Spleen (tissue), 11 donors: ENCODE results near the gene MGMT. TPM values are rescaled to one million over a fixed set of nuclear protein-coding genes. Genes with fewer than 3 reads are reported as not detected.
A peak's percentile ranks its signal among the peaks of the same experiment; 100 is the strongest.

Experiments
- DNase-seq: peaks from one replicate; pipeline ENCODE4 v3.0.0-alpha.2; 2020
- H3K27ac ChIP-seq, 8 donors: fragments of 200-600 bp; sonication (generic) in 7 of 8; 1 replicate in 4 of 8; 2 replicates in 4 of 8; pipeline versions ENCODE4 v1.5.0 to v1.8.0; 2016 to 2021; ENCODE audit warnings: inconsistent platforms in 4 of 8, mild to moderate bottlenecking in 4 of 8, moderate library complexity in 1 of 8
- H3K27me3 ChIP-seq, 7 donors: fragments of 200-600 bp; sonication (generic) in 6 of 7; replicated peaks in 1 of 7; 1 replicate in 4 of 7; 2 replicates in 3 of 7; pipeline versions ENCODE4 v1.5.0 to v1.8.0; 2016 to 2021; ENCODE audit warnings: inconsistent platforms in 3 of 7, mild to moderate bottlenecking in 1 of 7
- H3K36me3 ChIP-seq, 6 donors: fragments of 200-600 bp; sonication (generic) in 5 of 6; 1 replicate in 4 of 6; 2 replicates in 2 of 6; pipeline versions ENCODE4 v1.5.0 to v1.8.0; 2016 to 2021; ENCODE audit warnings: inconsistent platforms in 2 of 6
- H3K4me1 ChIP-seq, 6 donors: fragments of 200-600 bp; sonication (generic) in 5 of 6; 1 replicate in 3 of 6; 2 replicates in 3 of 6; pipeline versions ENCODE4 v1.5.0 to v1.8.0; 2016 to 2021; ENCODE audit warnings: inconsistent platforms in 3 of 6
- H3K4me3 ChIP-seq, 8 donors: fragments of 200-600 bp; sonication (generic) in 7 of 8; 1 replicate in 4 of 8; 2 replicates in 4 of 8; pipeline versions ENCODE4 v1.5.0 to v1.8.0; 2016 to 2021; ENCODE audit warnings: inconsistent platforms in 4 of 8, mild to moderate bottlenecking in 4 of 8, moderate library complexity in 2 of 8
- H3K9me3 ChIP-seq, 8 donors: fragments of 200-600 bp; sonication (generic) in 7 of 8; 1 replicate in 4 of 8; 2 replicates in 4 of 8; pipeline versions ENCODE4 v1.5.0 to v1.8.0; 2016 to 2021; ENCODE audit warnings: inconsistent platforms in 4 of 8
- POLR2A ChIP-seq, 3 donors: fragments of 450-650 bp; IDR thresholded peaks; one replicate each; pipeline ENCODE4 v1.5.1; 2017; ENCODE audit warnings: antibody characterized with exemption in 3 of 3, mild to moderate bottlenecking in 1 of 3
- POLR2AphosphoS5 ChIP-seq, 3 donors: sonication (generic); formaldehyde crosslinking; IDR thresholded peaks; one replicate each; pipeline ENCODE4 v1.5.1; 2017; ENCODE audit warnings: antibody characterized with exemption in 3 of 3
- WGBS, 5 donors: extraction: QIAGEN DNeasy Blood & Tissue Kit in 3 of 5; methylation state at CpG; one replicate each; pipeline versions ENCODE4 v1.1.5 to v1.1.7; 2013 to 2018; 5-methylcytosine and 5-hydroxymethylcytosine counted together
- intact Hi-C: fragments of 100-400 bp; cut with DNase I; formaldehyde crosslinking; loops from one replicate; pipeline ENCODE4 v1.15.0; 2023; ENCODE audit warnings: low total_unique reads
- polyA plus RNA-seq, 3 donors: library from polyadenylated mRNA; stranded (reverse); fragments of 200-250 nt; gene quantifications; one replicate each; pipeline ENCODE4 v1.2.1, GENCODE V29; 2013
- total RNA-seq, 7 donors: library from RNA; depleted of rRNA in 3 of 7; stranded (reverse); fragments of >200 nt in 3 of 7; fragmentation: NEBNext Ultra II Directional in 4 of 7; extraction: Animal tissue kit (Norgen Biotek cat#: 25700) in 4 of 7; gene quantifications; one replicate each; pipeline versions ENCODE4 v1.1.0 to v1.2.1, GENCODE V29; 2016 to 2021
- TF ChIP-seq, protein P1 (sequence below), 11 experiments: fragments of 200-600 bp in 7 of 11; fragments of 450-650 bp in 4 of 11; sonication (generic) in 4 of 11; IDR thresholded peaks in 8 of 11; conservative IDR thresholded peaks in 3 of 11; 1 replicate in 7 of 11; 2 replicates in 4 of 11; pipeline versions ENCODE4 v1.4.0 to v1.8.0; 2016 to 2021; ENCODE audit warnings: antibody characterized with exemption in 11 of 11, inconsistent platforms in 4 of 11, mild to moderate bottlenecking in 1 of 11
- donor health status: healthy with polysubstance abuse.
- donor health status: DM: no; HTN: no; CAD: no; lungs with moderate emphysema.
- donor health status: DM: no; HTN: no; CAD: no.
- donor health status: Bipolar disorder and iron deficiency.
- donor health status: healthy.
- donor health status: DM: no; HTN: no; CAD: no.
- donor health status: DM: yes; HTN: yes; CAD: no.

Gene MGMT
- total and polyA plus RNA-seq, 10 donors = 14.3 to 33.4 (median 21.7) TPM

DNA sequence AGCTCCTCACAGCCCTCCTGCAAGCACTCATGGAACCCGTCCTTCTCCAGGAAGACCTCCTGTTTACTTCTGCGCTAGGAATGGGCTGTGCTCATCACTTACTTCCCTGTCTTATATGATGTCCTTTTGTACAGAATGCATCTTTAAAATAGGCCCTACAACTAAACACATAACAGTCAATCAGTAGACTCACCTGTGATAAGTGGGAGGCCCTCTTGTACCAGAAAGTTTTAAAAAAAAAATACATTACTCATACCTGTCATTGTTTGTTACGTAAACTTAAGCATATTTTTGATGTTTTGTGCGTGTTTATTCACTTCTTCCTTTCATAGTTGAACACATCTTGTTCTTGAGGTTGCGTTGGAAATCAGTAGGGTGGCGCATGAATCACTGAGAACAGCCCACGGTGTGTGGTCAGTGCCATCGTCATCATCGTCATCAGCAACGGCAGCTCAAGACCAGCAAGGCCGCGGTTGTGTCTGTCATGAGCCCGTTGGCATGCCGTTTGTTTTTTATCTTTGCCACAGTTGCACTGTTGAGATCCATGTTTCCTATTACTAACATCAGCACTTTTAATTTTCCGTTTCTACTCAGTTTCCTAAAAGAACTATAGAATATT, 232.8 kb downstream of the MGMT start:
- peaks cover 0 to 11% (median 2%) of the 10 kb centered on the region in 6 donors for H3K4me1 ChIP-seq
- no peaks in the 10 kb centered on the region for H3K27me3 ChIP-seq
- TF ChIP-seq, protein P1, sequence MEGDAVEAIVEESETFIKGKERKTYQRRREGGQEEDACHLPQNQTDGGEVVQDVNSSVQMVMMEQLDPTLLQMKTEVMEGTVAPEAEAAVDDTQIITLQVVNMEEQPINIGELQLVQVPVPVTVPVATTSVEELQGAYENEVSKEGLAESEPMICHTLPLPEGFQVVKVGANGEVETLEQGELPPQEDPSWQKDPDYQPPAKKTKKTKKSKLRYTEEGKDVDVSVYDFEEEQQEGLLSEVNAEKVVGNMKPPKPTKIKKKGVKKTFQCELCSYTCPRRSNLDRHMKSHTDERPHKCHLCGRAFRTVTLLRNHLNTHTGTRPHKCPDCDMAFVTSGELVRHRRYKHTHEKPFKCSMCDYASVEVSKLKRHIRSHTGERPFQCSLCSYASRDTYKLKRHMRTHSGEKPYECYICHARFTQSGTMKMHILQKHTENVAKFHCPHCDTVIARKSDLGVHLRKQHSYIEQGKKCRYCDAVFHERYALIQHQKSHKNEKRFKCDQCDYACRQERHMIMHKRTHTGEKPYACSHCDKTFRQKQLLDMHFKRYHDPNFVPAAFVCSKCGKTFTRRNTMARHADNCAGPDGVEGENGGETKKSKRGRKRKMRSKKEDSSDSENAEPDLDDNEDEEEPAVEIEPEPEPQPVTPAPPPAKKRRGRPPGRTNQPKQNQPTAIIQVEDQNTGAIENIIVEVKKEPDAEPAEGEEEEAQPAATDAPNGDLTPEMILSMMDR (IDR thresholded peaks at IDR 0.05 in 8 of 11, conservative IDR thresholded peaks at IDR 0.05 in 3 of 11) = no peak
- TF ChIP-seq POLR2AphosphoS5 (IDR thresholded peaks at IDR 0.05) (no peak), POLR2A (IDR thresholded peaks at IDR 0.05) (no peak)
- no peak overlapping the region for H3K4me3 ChIP-seq
- 71 to 83% (median 80%) methylated on average over 15 of the region's 15 CpGs for WGBS, 5 donors
- H3K36me3 ChIP-seq = peaks cover 0 to 11% (median 0%) of the 10 kb centered on the region in 6 donors
- H3K27ac ChIP-seq = peak overlapping the region in 1 of 8 donors; percentile 20
- H3K9me3 ChIP-seq = no peaks in the 10 kb centered on the region
- intact Hi-C loops = no loop called here
- no peak for DNase-seq

DNA sequence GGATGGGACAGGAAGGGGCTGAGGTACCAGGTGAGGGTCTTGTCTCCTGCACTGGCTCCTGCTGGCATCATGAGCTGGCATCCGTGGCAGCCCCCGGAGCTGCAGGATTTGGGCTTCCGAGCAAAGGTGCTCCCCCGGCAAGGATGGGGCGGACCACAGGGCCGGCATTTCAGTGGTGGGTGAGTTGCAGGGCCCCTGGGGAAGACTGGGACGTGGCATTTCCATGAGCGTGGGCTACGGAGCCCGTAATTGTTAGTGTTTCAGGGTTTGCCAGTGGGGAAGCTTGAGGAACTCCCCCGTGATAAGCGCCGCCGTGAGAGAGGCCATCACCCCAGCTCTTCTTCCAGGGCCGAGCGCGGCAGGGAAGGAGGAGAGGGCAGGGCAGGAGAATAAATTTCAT, 235.6 kb downstream of the MGMT start:
- H3K4me3 ChIP-seq = no peak overlapping the region
- 96 to 99% (median 97%) methylated on average over 15 to 17 of the region's 17 CpGs for WGBS, 5 donors
- H3K27ac ChIP-seq = no peak overlapping the region
- intact Hi-C loops = no loop called here
- TF ChIP-seq POLR2AphosphoS5 (IDR thresholded peaks at IDR 0.05) (no peak), POLR2A (IDR thresholded peaks at IDR 0.05) (no peak)
- TF ChIP-seq, protein P1 (IDR thresholded peaks at IDR 0.05 in 8 of 11, conservative IDR thresholded peaks at IDR 0.05 in 3 of 11) = no peak
- H3K9me3 ChIP-seq = no peaks in the 10 kb centered on the region
- peaks cover 0 to 11% (median 0%) of the 10 kb centered on the region in 6 donors for H3K4me1 ChIP-seq
- H3K27me3 ChIP-seq = no peaks in the 10 kb centered on the region
- no peak for DNase-seq
- H3K36me3 ChIP-seq = peaks cover 0 to 36% (median 0%) of the 10 kb centered on the region in 6 donors

DNA sequence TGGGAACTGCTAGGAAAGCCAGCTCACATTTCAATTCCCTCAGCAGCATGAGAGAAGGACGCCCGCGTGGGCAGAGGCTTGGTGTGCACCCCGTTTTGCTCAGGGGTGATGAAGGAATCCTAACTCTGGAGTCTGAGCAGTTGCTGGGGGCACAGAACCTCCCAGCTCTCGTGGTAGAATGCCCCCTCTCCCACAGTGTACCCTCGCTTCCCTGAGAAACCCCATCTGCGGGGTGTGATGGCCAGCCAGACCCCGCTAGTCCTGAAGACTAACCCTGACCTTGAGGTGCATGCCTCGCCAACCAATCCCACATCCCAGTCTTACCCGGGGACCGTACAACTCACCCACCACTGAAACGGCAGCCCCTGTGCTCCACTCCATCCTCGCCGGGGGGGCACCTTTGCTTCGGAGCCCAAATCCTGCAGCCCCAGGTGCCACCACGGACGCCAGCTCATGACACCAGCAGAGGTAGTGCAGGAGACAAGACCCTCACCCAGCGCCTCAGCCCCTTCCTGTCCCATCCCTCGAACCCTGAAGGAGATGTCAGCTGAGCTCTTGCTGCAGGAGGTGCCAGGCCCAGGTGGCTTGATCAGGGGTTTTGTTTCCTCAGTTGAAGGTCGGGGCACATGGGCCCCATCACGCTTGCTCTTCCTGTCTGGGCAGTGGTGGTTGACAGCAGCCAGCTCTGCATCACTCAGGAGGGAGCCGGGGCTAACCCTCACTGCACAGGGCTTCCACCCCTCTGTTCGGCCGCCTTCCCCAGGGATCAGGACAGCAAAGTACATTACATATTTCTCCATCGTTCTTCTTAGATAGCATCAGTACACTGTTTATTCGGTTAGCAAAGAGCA, 236.5 kb downstream of the MGMT start:
- no peak for TF ChIP-seq POLR2A (IDR thresholded peaks at IDR 0.05)
- TF ChIP-seq, protein P1 (IDR thresholded peaks at IDR 0.05 in 8 of 11, conservative IDR thresholded peaks at IDR 0.05 in 3 of 11) = no peak
- no peak for TF ChIP-seq POLR2AphosphoS5 (IDR thresholded peaks at IDR 0.05)
- Histone ChIP-seq H3K36me3 (peaks cover 0 to 45% (median 2%) of the 10 kb centered on the region in 6 donors), H3K4me1 (peaks cover 0 to 11% (median 0%) of the 10 kb centered on the region in 6 donors), H3K4me3 (no peak overlapping the region), H3K27me3 (no peaks in the 10 kb centered on the region), H3K9me3 (no peaks in the 10 kb centered on the region), H3K27ac (no peak overlapping the region)
- DNase-seq = no peak
- 68 to 71% (median 71%) methylated on average over 15 to 26 of the region's 26 CpGs for WGBS, 5 donors
- intact Hi-C loops = no loop called here

DNA sequence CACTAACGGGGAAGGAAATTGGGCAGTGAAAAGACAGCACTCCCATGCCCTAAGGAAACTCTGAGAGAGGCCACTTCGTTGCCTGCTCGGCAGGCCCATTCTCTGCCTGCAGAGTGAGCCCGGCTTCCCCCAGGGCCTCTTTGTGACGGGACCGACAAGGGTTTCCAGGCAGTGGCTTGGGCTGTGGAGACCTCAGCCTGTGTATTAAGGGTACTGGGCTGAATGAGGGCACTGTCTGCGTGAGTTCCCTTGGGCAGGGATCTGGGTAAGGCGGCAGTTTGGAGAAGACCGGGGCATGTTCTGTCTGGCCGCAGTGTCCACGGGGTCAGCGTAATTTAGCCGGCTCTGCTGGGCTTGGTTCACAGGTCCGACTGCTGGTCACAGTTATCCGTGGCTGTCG, 237.2 kb downstream of the MGMT start:
- H3K36me3 ChIP-seq = peaks cover 0 to 52% (median 7%) of the 10 kb centered on the region in 6 donors
- WGBS, 5 donors = 69 to 80% (median 74%) methylated on average over 16 of the region's 16 CpGs

More for the DNA sequence above, 237.2 kb downstream of the MGMT start:
- H3K4me1 ChIP-seq = peaks cover 0 to 11% (median 0%) of the 10 kb centered on the region in 6 donors
- H3K27ac ChIP-seq = no peak overlapping the region
- no peaks in the 10 kb centered on the region for H3K9me3 ChIP-seq
- TF ChIP-seq POLR2AphosphoS5 (IDR thresholded peaks at IDR 0.05) = no peak
- TF ChIP-seq, protein P1 (IDR thresholded peaks at IDR 0.05 in 8 of 11, conservative IDR thresholded peaks at IDR 0.05 in 3 of 11) = no peak
- no peak for TF ChIP-seq POLR2A (IDR thresholded peaks at IDR 0.05)
- intact Hi-C loops = no loop called here
- no peak overlapping the region for H3K4me3 ChIP-seq
- no peaks in the 10 kb centered on the region for H3K27me3 ChIP-seq
- DNase-seq = no peak
